IPS DF 4.7 (cell line): ENCODE results near the gene NEURL1.
"Not testable (repeated sequence)": the region's sequence is repeated elsewhere in the genome, so short reads cannot be mapped to it uniquely, and the experiment has no call there.

Experiments used
- DNase-seq: peaks from one replicate; pipeline ENCODE4 v3.0.0-alpha.2; 2013; ENCODE audit warnings: low spot score; ENCODE audit errors: extremely low read depth

NEURL1 gene

GRCh38 chr10:103493916-103494877, 692 bp downstream of the NEURL1 start:
- no peak for DNase-seq

DNA sequence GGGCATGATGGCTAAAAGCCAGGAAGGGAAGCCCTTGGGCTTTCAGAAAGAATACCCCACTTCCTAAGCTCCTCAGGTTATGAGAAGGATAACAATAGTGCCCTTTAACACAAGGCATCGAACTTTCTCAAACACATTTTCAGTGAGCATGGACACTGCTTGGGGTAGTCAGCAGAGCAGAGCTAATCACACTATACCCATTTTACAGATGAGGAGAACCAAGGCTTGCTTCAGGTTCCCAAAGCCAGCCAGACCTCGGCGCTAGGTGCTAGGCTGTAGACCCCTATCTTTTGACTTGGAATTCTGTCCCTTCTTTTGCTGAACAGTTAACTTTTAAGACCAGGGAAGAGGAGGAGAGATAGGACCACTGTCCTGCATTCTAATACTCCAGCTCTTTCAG, 1.8 kb downstream of the NEURL1 start:
- DNase-seq = no peak

DNA sequence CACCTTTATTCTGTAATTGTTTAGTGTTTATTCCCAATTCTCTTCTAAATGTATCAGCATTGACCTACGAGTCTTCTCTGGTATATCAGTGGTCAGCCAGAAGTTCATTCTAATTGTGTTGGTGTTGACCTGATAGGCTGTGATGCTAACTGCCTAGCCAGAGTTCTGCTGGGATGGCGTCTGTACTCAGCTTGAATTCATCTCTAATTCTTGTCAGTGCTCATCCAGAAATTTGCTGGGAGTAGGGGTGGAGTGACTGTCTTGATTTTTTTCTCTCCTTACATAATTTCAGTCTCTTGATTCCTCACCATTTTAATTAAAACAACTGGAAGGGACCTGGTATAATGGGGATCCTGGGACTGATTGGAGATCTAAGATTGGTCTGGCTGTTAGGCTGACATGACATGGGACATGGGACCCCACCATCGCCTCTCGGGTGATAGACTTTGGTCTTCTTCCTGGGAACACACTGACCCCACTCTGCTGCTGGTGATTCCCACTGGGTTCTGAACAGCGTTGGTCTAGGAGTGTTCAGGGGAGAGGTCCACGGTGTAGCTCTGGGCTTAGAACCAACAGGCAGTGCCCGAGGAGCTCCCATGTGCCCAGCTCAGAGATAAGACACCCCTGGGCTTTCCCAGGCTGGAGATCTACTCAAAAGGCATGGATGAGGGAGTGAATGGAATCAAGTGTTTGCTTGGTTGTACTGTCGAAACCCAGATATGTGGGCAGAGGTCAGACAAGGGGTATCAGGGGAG, 3.8 kb downstream of the NEURL1 start:
- DNase-seq = no peak

DNA sequence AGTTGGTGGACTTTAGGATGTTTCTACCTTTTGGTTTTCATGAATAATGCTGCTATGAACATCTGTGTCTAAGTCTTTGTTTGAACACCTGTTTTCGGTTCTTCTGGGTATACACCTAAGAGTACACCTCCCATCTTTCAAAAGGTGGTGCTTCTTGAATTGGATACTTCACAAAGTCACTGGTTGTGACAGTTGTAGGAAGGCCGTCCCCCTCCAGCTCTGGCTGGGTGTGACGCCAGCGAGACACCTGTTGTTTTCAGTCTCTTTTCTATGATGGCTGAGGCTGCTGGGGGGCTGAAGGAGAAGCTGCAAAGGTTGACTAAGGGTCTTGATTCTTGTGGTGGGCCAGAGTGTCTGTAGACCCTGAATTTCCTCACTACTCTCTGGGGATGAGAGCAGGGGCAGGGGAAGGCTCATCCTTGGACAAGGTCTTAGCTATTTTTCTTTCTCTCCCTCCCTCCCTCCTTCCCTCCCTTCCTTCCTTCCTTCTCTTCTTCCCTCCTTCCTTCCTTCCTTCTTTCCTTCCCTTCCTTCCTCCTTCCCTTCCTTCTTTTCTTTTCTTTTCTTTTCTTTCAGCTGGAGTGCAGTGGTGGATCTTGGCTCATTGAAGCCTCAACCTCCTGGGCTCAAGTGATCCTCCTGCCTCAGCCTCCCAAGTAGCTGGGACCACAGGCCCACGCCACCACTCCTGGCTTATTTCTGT, 5.6 kb downstream of the NEURL1 start:
- no peak for DNase-seq

- DNase-seq = no peak
Measured at GRCh38 chr10:103499881-103500280, 6.4 kb downstream of the NEURL1 start.

DNA sequence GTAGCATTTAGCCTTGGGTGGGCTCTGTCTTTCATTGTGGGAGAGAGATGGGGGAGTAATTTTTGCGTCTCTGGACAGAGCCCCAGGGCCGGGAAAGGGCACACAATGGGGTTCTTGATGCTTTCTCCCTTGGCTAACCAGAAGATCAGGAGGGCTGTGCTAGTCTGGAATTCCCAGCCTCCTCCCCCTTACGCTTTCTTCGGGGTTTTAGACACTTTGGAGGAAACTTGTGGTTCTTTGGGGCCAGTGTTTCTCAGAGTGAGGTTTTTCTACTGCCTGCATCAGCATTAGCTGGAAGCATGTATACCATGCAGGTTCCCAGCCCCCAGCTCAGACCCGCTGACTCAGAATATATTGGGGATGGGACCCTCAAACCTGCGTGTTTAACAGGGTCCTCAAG, 7.0 kb downstream of the NEURL1 start:
- DNase-seq = no peak

- no peak for DNase-seq
Measured at GRCh38 chr10:103501186-103501585, 7.7 kb downstream of the NEURL1 start.

DNA sequence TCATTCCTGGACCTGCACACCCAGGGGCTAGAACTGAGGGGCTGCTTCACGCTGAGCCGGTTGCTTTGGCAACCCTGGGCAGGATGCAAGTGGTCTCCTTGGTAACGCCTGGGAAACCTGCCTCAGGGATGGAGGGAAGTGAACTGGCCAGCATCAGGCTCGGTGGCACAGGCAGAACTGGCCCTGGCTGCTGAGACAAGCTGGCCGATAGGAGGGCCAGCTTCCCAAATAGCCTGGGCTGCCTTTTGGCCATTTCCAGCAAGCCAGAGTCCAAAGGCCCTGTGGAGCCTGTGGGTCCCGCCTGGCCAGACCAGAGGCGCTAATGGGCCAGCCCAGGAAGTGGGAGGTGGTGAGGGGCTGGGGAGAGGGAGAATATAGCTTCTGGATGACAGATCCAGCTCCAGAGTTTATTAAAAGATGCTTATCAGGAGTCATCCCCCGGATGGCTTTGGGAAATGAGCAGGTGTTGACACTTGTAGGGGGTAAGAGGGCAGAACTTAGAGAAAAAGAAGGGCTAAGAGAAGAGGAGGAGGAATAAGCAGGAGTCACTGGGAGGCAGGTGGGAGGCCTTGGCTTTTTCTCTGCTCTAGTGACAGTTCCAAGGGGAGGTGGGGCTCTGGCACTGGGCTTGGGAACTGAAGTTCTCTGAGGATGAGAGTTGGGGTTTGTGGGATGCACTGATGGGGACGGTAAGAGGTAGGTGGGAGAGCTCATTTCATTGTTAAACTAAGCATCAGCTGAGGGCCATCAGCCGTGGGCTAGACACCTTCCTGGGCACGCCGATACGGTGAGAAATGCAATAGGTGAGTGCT, 9.6 kb downstream of the NEURL1 start:
- no peak for DNase-seq

DNA sequence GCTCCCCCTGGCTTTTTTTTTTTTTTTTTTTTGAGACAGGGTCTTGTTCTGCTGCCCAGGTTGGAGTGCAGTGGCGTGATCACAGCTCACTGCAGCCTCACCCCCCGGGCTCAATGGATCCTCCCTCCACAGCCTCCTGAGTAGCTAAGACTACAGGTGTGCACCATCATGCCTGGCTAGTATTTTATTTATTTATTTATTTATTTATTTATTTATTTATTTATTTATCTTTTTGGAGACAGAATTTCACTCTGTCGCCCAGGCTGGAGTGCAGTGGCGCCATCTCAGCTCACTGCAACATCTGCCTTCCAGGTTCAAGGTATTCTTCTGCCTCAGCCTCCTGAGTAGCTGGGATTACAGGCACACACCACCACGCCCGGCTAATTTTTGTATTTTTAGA, 10.3 kb downstream of the NEURL1 start:
- not testable (repeated sequence) for DNase-seq

DNA sequence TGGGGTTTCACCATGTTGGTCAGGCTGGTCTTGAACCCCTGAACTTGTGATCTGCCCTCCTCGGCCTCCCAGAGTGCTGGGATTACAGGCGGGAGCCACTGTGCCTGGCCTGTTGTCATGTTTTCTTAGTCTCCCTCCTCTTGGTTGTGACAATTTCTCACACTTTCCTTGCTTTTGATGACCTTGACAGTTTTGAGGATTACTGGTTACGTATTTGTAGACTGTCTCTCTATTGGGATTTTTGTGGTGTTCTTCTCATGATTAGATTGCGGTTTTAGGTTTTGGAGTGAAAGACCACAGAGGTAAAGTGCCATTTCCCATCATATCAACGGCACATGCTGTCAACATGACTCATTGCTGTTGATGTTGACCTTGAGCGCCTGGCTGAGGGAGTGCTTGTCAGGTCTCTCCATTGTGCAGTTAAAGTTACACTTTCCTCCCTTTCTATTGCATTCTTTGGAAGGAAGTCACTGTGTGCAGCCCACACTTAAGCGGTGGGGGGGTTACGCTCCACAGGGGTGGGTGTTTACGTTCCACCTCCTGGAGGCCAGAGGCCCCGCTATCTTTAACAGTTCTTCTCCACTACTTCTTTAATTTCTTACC, 10.8 kb downstream of the NEURL1 start:
- no peak for DNase-seq

GRCh38 chr10:103506061-103506460, 12.6 kb downstream of the NEURL1 start:
- DNase-seq = no peak

DNA sequence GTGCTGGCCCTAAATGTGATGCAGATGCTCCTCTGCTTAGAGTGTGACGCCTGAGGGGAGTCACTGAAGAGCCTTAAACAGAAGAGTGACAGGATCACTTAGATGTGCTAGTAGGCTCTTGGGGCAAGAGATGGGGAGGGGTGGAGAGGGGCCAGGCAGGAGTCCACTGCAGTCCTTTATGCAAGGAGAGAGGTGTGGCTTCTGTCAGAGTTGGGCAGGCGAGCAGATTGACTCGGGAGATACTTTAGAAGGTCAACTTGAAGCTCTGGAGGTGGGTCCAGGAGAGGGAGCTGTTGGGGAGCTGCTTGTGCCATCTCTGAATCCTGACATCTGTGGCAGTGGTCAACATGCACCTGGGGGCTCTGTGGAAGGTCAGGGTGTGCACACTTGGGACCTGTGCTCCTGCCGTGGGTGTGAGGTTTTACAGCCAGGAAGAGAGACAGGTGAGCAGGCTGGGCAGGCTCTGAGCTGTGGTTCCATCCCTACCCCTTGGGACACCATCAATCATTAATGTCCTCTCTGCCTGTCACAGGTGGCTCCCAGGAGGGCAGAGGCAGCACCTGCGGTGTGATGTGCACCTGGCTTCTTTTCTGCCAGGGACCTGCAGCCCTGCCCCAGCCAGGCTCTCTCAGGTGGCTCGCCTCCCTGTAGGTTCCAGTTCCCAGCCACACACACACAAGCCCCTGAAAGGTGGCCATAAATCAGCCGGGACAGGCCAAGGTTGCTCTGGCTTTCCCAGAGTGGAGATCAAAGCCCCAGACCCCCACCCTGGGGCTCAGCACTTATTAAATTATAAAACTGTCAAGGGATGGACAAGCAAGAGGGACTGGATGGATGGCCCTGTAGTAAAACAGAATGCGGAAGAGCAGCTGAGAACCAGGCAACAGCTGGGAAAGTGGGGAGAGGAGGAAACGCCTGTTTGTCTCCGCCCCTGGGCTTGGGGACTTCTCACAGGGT, 14.0 kb downstream of the NEURL1 start:
- DNase-seq = no peak

DNA sequence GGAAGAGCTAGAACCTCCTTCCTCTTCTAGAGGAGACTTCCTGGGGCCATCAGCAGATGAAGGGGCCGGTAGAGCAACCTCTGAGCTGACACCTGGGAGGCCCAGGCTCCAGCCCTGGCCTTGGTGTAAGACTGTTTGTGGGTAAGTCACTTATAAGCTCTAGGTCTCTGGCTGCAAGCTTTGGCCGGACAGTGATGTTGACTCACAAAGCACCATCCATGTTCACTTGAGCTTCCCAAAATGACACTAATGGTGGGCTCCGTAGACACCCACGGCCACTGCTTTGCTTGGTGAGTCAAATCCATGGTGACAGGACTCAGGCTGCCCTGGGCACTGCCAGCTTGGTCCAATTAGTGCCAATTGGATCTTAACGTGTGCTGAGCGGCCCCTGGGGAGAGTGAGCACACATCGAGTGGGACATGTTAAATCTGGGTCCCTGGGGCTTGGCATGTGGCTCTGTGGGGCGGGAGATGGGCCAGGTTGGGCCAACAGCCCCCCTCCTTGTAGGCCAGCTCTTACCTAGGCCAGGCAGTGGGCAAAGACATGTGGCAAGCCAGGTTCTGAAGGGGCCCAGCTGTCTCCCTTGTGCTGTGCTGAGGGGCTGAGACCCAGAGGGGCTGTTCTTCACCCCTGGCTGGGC, 16.7 kb downstream of the NEURL1 start:
- no peak for DNase-seq

- no peak for DNase-seq
Measured at GRCh38 chr10:103510791-103511752, 17.6 kb downstream of the NEURL1 start.

GRCh38 chr10:103512166-103512565, 18.7 kb downstream of the NEURL1 start:
- no peak for DNase-seq

DNA sequence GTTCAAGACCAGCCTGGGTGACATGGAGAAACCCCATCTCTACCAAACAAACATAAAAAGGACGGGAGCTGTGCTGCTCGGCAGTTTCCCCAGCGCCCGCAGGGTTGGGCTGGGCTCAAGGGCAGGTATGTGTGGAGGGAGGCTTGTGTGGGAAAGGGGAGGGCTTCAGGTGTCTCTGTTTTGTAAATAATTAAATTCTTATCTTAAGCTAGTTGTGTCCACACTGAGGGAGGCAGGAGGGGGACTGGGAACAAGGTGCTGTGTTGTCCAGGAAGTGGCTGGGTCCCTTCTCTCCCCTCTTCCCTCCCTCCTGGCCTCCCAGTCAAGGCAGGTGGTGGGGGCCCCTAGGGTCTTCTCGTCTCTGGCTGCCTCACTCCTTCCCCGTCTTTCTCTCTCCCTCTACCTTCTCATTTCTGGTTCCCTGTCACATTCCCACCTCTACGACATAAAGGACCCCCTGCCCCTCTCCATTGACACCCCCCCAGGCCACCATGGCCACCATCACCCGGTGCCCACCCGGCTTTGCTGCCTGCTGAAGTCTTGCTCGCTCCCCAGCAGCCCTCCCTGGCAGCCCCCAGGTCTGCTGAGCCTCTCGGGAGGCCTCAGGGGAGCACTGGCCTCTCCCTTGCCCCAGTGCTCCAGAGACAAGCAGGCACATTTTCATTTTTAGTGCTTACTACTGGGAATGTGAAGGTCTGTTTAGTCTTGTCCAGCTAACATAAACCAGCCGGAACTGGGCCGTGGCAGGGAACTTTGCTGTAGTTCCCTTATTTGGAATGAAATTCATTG, 19.3 kb downstream of the NEURL1 start:
- DNase-seq = no peak
